ENCODE data around the gene KRT81. TPM values are rescaled to one million over a fixed set of nuclear protein-coding genes. Genes with fewer than 3 reads are reported as not detected.

The KRT81 gene
- total RNA-seq, 1 experiment from 2014 or later = 0.90 TPM

DNA sequence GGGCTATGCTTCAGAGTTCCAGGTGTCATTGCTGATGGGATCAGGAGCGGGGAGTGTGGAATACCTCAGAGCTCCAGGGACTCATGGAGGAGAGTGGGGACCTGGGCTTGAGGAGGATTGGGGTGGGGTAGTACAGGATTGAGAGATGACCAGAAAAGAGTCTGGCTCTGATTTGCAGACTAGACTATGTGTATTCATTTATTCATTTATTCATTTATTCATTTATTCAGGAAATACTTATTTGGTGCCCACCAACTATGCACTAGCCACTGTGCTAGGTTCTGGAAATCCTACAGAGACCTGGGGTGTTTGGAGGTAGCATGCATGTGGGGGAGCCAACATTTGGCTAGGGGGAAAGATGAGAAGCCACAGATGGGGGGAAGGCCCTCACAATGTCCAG is 30.7 kb upstream of the KRT81 start:
- H3K27me3 ChIP-seq (ENCODE audit: control insufficient read depth, insufficient read depth, low read length) = no peaks in the 10 kb centered on the region
- intact Hi-C loops (cut with micrococcal nuclease; ENCODE audit: unreplicated experiment) (no loop called here), in situ Hi-C loops (cut with HindIII; ENCODE audit: low pct_unique_long_range_greater_than_20kb, low sequenced_read_pairs) (no loop called here)
- ChIA-PET CTCF (no interaction called here), POLR2A (no interaction called here)
- ATAC-seq (no peak), DNase-seq (ENCODE audit: low read depth, low spot score) (no peak)
- H3K9me3 ChIP-seq (ENCODE audit: control insufficient read depth, insufficient read depth, low read depth, low read length) = no peaks in the 10 kb centered on the region
- BruUV-seq (replicated peaks) = no TSS peak
- TF ChIP-seq, protein P1, sequence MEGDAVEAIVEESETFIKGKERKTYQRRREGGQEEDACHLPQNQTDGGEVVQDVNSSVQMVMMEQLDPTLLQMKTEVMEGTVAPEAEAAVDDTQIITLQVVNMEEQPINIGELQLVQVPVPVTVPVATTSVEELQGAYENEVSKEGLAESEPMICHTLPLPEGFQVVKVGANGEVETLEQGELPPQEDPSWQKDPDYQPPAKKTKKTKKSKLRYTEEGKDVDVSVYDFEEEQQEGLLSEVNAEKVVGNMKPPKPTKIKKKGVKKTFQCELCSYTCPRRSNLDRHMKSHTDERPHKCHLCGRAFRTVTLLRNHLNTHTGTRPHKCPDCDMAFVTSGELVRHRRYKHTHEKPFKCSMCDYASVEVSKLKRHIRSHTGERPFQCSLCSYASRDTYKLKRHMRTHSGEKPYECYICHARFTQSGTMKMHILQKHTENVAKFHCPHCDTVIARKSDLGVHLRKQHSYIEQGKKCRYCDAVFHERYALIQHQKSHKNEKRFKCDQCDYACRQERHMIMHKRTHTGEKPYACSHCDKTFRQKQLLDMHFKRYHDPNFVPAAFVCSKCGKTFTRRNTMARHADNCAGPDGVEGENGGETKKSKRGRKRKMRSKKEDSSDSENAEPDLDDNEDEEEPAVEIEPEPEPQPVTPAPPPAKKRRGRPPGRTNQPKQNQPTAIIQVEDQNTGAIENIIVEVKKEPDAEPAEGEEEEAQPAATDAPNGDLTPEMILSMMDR (IDR thresholded peaks at IDR 0.05) = no peak
- TF ChIP-seq POLR2AphosphoS5 (IDR thresholded peaks at IDR 0.05; ENCODE audit: low read depth, low read length) = no peak
- TF ChIP-seq TCF7L2 (IDR thresholded peaks at IDR 0.05; ENCODE audit: low read depth, low read length) = no peak
- TF ChIP-seq, protein P2, sequence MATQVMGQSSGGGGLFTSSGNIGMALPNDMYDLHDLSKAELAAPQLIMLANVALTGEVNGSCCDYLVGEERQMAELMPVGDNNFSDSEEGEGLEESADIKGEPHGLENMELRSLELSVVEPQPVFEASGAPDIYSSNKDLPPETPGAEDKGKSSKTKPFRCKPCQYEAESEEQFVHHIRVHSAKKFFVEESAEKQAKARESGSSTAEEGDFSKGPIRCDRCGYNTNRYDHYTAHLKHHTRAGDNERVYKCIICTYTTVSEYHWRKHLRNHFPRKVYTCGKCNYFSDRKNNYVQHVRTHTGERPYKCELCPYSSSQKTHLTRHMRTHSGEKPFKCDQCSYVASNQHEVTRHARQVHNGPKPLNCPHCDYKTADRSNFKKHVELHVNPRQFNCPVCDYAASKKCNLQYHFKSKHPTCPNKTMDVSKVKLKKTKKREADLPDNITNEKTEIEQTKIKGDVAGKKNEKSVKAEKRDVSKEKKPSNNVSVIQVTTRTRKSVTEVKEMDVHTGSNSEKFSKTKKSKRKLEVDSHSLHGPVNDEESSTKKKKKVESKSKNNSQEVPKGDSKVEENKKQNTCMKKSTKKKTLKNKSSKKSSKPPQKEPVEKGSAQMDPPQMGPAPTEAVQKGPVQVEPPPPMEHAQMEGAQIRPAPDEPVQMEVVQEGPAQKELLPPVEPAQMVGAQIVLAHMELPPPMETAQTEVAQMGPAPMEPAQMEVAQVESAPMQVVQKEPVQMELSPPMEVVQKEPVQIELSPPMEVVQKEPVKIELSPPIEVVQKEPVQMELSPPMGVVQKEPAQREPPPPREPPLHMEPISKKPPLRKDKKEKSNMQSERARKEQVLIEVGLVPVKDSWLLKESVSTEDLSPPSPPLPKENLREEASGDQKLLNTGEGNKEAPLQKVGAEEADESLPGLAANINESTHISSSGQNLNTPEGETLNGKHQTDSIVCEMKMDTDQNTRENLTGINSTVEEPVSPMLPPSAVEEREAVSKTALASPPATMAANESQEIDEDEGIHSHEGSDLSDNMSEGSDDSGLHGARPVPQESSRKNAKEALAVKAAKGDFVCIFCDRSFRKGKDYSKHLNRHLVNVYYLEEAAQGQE (IDR thresholded peaks at IDR 0.05; ENCODE audit: insufficient read depth in 1 of 2, low read depth in 2 of 2, low read length in 1 of 2) = no peak
- no peak for TF ChIP-seq SIN3A (IDR thresholded peaks at IDR 0.05; ENCODE audit: borderline replicate concordance, insufficient read depth, low read depth, low read length)
- H3K4me1 ChIP-seq (ENCODE audit: control insufficient read depth, insufficient read depth, low read length) = peaks cover 3% of the 10 kb centered on the region; the same call in 1 of the 2 replicates
- H3K4me3 ChIP-seq (ENCODE audit: low read depth in 2 of 2, low read length in 2 of 2) = no peak overlapping the region
- no peak overlapping the region for H3K27ac ChIP-seq (ENCODE audit: low read length)
- H3K36me3 ChIP-seq (ENCODE audit: control insufficient read depth, insufficient read depth, low read length) = no peaks in the 10 kb centered on the region

DNA sequence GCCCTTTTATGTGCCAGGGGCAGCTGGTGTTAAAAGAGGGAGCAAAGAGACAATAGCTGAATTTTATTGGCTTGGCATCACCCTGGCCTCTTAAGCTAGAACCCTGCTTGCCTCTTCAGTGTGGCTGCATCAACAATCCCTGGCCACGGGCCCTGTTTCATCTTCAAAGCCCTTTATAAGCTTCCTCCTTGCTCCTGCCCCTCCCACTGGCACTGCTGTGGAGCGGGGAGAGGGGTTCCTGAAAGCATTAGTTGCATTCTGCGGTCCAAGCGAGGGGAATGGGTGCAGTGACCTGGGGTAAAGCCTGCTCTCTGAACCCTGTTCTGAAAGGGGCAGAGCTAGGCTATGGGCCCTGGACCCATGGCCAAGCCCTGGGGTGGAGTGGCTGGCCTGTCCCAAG is 30.1 kb upstream of the KRT81 start:
- no peaks in the 10 kb centered on the region for H3K27me3 ChIP-seq (ENCODE audit: control insufficient read depth, insufficient read depth, low read length)
- H3K9me3 ChIP-seq (ENCODE audit: control insufficient read depth, insufficient read depth, low read depth, low read length) = no peaks in the 10 kb centered on the region
- no peak overlapping the region for H3K4me3 ChIP-seq (ENCODE audit: low read depth in 2 of 2, low read length in 2 of 2)
- no peaks in the 10 kb centered on the region for H3K4me1 ChIP-seq (ENCODE audit: control insufficient read depth, insufficient read depth, low read length)
- intact Hi-C loops (cut with micrococcal nuclease; ENCODE audit: unreplicated experiment) (no loop called here), in situ Hi-C loops (cut with HindIII; ENCODE audit: low pct_unique_long_range_greater_than_20kb, low sequenced_read_pairs) (no loop called here)
- BruUV-seq (replicated peaks) = no TSS peak
- TF ChIP-seq TCF7L2 (IDR thresholded peaks at IDR 0.05; ENCODE audit: low read depth, low read length) (no peak), SIN3A (IDR thresholded peaks at IDR 0.05; ENCODE audit: borderline replicate concordance, insufficient read depth, low read depth, low read length) (no peak), POLR2AphosphoS5 (IDR thresholded peaks at IDR 0.05; ENCODE audit: low read depth, low read length) (no peak)
- TF ChIP-seq, protein P1 (IDR thresholded peaks at IDR 0.05) = no peak
- TF ChIP-seq, protein P2 (IDR thresholded peaks at IDR 0.05; ENCODE audit: insufficient read depth in 1 of 2, low read depth in 2 of 2, low read length in 1 of 2) = no peak
- ChIA-PET CTCF (no interaction called here), POLR2A (no interaction called here)
- no peak for ATAC-seq
- H3K36me3 ChIP-seq (ENCODE audit: control insufficient read depth, insufficient read depth, low read length) = no peaks in the 10 kb centered on the region
- no peak for DNase-seq (ENCODE audit: low read depth, low spot score)
- no peak overlapping the region; the same call in 1 of the 2 replicates for H3K27ac ChIP-seq (ENCODE audit: low read length)

Data from Panc1 (cell line).